OCI-LY7 (cell line): ENCODE results near the gene MAP1LC3B. TPM values are rescaled to one million over a fixed set of nuclear protein-coding genes. Genes with fewer than 3 reads are reported as not detected.

Source experiments
- BruUV-seq: library from RNA; stranded (reverse); fragments of 400-500 nt; replicated peaks from 2 replicates; lab custom pipeline; 2021; lab: Mats Ljungman, UMichigan
- CTCF ChIA-PET: fragments of 300-600 bp; sonication (Branson Sonifier 250); formaldehyde crosslinking; loops from one replicate; lab custom pipeline; 2022; ENCODE audit warnings: antibody characterized with exemption; ENCODE audit not compliant: unreplicated experiment; lab: Charles Lee
- POLR2A ChIA-PET: fragments of 300-600 bp; sonication (Branson Sonifier 250); formaldehyde crosslinking; loops from one replicate; lab custom pipeline; 2022; ENCODE audit warnings: antibody characterized with exemption; lab: Charles Lee
- DNase-seq: peaks from one replicate; pipeline ENCODE4 v3.0.0-alpha.2; 2015; ENCODE audit warnings: low spot score
- H2AFZ ChIP-seq: fragments of 200-600 bp; sonication (generic), shearing (Covaris generic); 2 replicates; pipeline ENCODE4 v1.6.1; 2014; ENCODE audit warnings: mild to moderate bottlenecking, antibody characterized with exemption, low read length, moderate library complexity
- H3K27ac ChIP-seq: fragments of 200-600 bp; sonication (generic); 2 replicates; pipeline ENCODE4 v1.5.1; 2014; ENCODE audit warnings: mixed run types, low read depth, mild to moderate bottlenecking, moderate library complexity, low read length, inconsistent platforms; ENCODE audit not compliant: poor library complexity, severe bottlenecking
- H3K36me3 ChIP-seq: fragments of 200-600 bp; sonication (generic); 2 replicates; pipeline ENCODE4 v1.6.1; 2014; ENCODE audit warnings: mild to moderate bottlenecking, antibody characterized with exemption, low read length, moderate library complexity, mixed read lengths; ENCODE audit not compliant: insufficient read depth
- H3K4me1 ChIP-seq: fragments of 200-600 bp; sonication (generic); 2 replicates; pipeline ENCODE4 v1.5.1; 2014; ENCODE audit warnings: mild to moderate bottlenecking, low read length; ENCODE audit not compliant: insufficient read depth, poor library complexity, severe bottlenecking
- H3K4me2 ChIP-seq: fragments of 200-600 bp; sonication (generic); 2 replicates; pipeline ENCODE4 v1.6.1; 2014; ENCODE audit warnings: mild to moderate bottlenecking, low read length
- H3K4me3 ChIP-seq: fragments of 200-600 bp; sonication (generic); 2 replicates; pipeline ENCODE4 v1.5.1; 2014; ENCODE audit warnings: mild to moderate bottlenecking, low read depth, low read length; ENCODE audit not compliant: poor library complexity, severe bottlenecking
- H3K79me2 ChIP-seq: fragments of 200-600 bp; sonication (generic); 2 replicates; pipeline ENCODE4 v1.6.1; 2016; ENCODE audit warnings: low read depth, mild to moderate bottlenecking, low read length, moderate library complexity, mixed read lengths; ENCODE audit not compliant: insufficient read depth
- H3K9me2 ChIP-seq: fragments of 200-600 bp; sonication (generic); 2 replicates; pipeline ENCODE4 v1.6.1; 2016; ENCODE audit warnings: mild to moderate bottlenecking, low read length, mixed read lengths; ENCODE audit not compliant: insufficient read depth
- H3K9me3 ChIP-seq: fragments of 200-600 bp; sonication (generic); 2 replicates; pipeline ENCODE4 v1.6.1; 2014; ENCODE audit warnings: mild to moderate bottlenecking, mixed run types, low read length, mixed read lengths
- H4K20me1 ChIP-seq: fragments of 200-600 bp; sonication (generic); 2 replicates; pipeline ENCODE4 v1.6.1; 2014; ENCODE audit warnings: mild to moderate bottlenecking, antibody characterized with exemption, low read length, moderate library complexity, mixed read lengths; ENCODE audit not compliant: insufficient read depth
- EZH2phosphoT487 ChIP-seq: fragments of 200-600 bp; sonication (generic); IDR thresholded peaks from 2 replicates; pipeline ENCODE4 v1.6.1; 2018; ENCODE audit warnings: low read depth, borderline replicate concordance, mild to moderate bottlenecking, mixed run types, antibody characterized with exemption, low read length, moderate library complexity, mixed read lengths
- intact Hi-C: fragments of 100-400 bp; cut with micrococcal nuclease; formaldehyde crosslinking; loops from one replicate; pipeline ENCODE4 v1.10.0; 2022; ENCODE audit not compliant: unreplicated experiment
- total RNA-seq, 2 experiments: library from RNA; depleted of rRNA in 1 of 2; stranded (reverse); fragments of >200 nt in 1 of 2; shearing (Covaris generic) in 1 of 2; gene quantifications; 2 replicates each; pipeline ENCODE4 v1.2.3, GENCODE V29; 2014 to 2022
- TF ChIP-seq, protein P1 (sequence below): fragments of 200-600 bp; sonication (generic); conservative IDR thresholded peaks from 2 replicates; pipeline ENCODE4 v1.5.1; 2014; ENCODE audit warnings: mild to moderate bottlenecking, antibody characterized with exemption, low read length, moderate library complexity, mixed read lengths

The MAP1LC3B gene
- total RNA-seq, 2 experiments from 2014 or later, result 15.3 to 43.8 TPM

DNA sequence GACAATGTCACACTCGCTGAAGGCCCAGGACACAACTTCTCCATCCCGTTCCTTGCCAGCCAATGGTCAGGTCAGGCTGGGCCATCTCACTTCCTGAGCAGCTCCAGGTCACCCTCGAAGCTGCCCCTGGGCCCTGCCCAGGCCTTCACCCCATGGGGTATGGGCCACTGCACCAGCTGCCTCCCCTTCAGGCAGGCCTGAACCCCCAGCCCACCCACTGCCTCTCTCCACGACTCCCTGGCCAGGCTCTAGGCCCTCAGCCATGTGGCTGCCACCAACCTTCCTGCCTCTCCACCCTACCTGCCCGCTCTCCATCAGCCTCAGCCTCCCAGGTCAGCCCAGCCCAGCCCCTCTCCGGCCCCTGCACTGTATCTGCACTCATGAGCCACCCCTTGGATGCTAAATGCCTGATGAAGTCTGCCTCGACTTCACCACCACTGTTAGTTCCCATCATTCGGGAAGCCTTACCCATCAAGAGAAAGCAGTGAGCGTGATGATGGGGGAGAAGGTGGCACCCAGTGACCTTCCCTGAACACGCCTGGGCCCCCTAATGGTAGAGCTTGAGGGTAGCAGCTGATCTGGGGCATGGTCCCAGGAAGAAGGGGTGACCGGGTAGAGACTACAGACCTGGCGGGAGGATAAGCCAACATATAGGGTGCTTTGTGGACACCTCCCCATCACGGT lies 44.1 kb upstream of the MAP1LC3B start:
- no peaks in the 10 kb centered on the region for H3K9me2 ChIP-seq
- H3K9me3 ChIP-seq, result no peaks in the 10 kb centered on the region
- H3K27ac ChIP-seq, result no peak overlapping the region
- intact Hi-C loops, result no loop called here
- no peak overlapping the region for H2AFZ ChIP-seq
- TF ChIP-seq, protein P1, sequence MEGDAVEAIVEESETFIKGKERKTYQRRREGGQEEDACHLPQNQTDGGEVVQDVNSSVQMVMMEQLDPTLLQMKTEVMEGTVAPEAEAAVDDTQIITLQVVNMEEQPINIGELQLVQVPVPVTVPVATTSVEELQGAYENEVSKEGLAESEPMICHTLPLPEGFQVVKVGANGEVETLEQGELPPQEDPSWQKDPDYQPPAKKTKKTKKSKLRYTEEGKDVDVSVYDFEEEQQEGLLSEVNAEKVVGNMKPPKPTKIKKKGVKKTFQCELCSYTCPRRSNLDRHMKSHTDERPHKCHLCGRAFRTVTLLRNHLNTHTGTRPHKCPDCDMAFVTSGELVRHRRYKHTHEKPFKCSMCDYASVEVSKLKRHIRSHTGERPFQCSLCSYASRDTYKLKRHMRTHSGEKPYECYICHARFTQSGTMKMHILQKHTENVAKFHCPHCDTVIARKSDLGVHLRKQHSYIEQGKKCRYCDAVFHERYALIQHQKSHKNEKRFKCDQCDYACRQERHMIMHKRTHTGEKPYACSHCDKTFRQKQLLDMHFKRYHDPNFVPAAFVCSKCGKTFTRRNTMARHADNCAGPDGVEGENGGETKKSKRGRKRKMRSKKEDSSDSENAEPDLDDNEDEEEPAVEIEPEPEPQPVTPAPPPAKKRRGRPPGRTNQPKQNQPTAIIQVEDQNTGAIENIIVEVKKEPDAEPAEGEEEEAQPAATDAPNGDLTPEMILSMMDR, result peak; percentile 37
- no peak for TF ChIP-seq EZH2phosphoT487
- H3K79me2 ChIP-seq, result no peaks in the 10 kb centered on the region
- ChIA-PET POLR2A (interaction anchor here (0.6 to 0.7 kb wide), 2 partner anchors 56 to 150 kb away, joined by 3 read pairs; no protein-coding TSS in a partner anchor), CTCF (no interaction called here)
- no peaks in the 10 kb centered on the region for H4K20me1 ChIP-seq
- H3K4me2 ChIP-seq, result no peak overlapping the region
- no TSS peak for BruUV-seq
- H3K4me3 ChIP-seq, result no peak overlapping the region
- no peaks in the 10 kb centered on the region for H3K4me1 ChIP-seq
- peaks cover 13% of the 10 kb centered on the region; the same call in 1 of the 2 replicates for H3K36me3 ChIP-seq
- no peak for DNase-seq

DNA sequence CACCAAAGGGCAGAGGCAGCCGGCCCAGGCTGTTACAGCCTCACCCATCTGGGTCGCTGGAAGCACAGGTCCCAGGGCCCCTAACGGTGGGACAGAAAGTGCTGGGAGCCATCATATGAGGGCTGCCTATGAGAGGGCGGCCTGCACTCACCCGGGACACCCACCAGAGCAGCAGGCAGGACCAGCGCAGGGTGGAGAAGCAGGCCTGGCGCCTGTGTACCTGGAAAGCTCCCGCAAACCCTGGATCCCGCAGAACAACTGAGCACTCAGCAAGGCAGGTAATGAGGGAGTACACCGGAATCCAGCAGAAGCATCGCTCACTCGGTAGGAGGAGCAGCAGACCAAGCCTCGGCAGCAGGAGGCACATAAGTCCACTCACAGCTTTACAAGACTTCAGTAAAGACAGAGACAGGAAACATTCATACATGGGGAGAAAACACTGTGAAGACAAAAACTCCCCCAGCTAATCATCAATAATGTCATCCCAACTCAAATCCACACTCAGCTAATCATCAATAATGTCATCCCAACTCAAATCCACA lies 43.4 kb upstream of the MAP1LC3B start:
- Histone ChIP-seq H3K9me2 (no peaks in the 10 kb centered on the region), H2AFZ (no peak overlapping the region), H3K79me2 (no peaks in the 10 kb centered on the region), H3K4me2 (no peak overlapping the region), H3K27ac (no peak overlapping the region), H3K9me3 (no peaks in the 10 kb centered on the region), H3K4me3 (no peak overlapping the region), H4K20me1 (no peaks in the 10 kb centered on the region), H3K36me3 (peaks cover 9% of the 10 kb centered on the region; the same call in 1 of the 2 replicates), H3K4me1 (no peaks in the 10 kb centered on the region)
- TF ChIP-seq, protein P1, result no peak; the same call in 1 of the 2 replicates
- no peak for TF ChIP-seq EZH2phosphoT487
- POLR2A ChIA-PET, result no interaction called here
- DNase-seq, result no peak
- BruUV-seq, result no TSS peak
- CTCF ChIA-PET, result no interaction called here
- intact Hi-C loops, result no loop called here

GRCh38 chr16:87350031-87350430 lies 42.1 kb upstream of the MAP1LC3B start:
- no peak overlapping the region for H3K4me3 ChIP-seq
- intact Hi-C loops, result no loop called here
- POLR2A ChIA-PET, result no interaction called here
- BruUV-seq, result no TSS peak
- H3K4me1 ChIP-seq, result no peaks in the 10 kb centered on the region
- no peak for TF ChIP-seq EZH2phosphoT487
- TF ChIP-seq, protein P1, result no peak
- no peaks in the 10 kb centered on the region for H3K9me2 ChIP-seq
- no peak for DNase-seq
- CTCF ChIA-PET, result no interaction called here
- H3K27ac ChIP-seq, result no peak overlapping the region
- no peaks in the 10 kb centered on the region for H4K20me1 ChIP-seq
- H3K4me2 ChIP-seq, result no peak overlapping the region
- H3K36me3 ChIP-seq, result peaks cover 4% of the 10 kb centered on the region; the same call in 1 of the 2 replicates
- no peak overlapping the region for H2AFZ ChIP-seq
- no peaks in the 10 kb centered on the region for H3K9me3 ChIP-seq
- no peaks in the 10 kb centered on the region for H3K79me2 ChIP-seq
